GM15510 (cell line): ENCODE data around the gene NELFB.

Source experiments
- POLR2A ChIP-seq: IDR thresholded peaks from 3 replicates; pipeline ENCODE4 v1.6.1; 2011; ENCODE audit warnings: borderline replicate concordance; ENCODE audit not compliant: insufficient read length; ENCODE audit errors: extremely low read depth

NELFB gene

DNA sequence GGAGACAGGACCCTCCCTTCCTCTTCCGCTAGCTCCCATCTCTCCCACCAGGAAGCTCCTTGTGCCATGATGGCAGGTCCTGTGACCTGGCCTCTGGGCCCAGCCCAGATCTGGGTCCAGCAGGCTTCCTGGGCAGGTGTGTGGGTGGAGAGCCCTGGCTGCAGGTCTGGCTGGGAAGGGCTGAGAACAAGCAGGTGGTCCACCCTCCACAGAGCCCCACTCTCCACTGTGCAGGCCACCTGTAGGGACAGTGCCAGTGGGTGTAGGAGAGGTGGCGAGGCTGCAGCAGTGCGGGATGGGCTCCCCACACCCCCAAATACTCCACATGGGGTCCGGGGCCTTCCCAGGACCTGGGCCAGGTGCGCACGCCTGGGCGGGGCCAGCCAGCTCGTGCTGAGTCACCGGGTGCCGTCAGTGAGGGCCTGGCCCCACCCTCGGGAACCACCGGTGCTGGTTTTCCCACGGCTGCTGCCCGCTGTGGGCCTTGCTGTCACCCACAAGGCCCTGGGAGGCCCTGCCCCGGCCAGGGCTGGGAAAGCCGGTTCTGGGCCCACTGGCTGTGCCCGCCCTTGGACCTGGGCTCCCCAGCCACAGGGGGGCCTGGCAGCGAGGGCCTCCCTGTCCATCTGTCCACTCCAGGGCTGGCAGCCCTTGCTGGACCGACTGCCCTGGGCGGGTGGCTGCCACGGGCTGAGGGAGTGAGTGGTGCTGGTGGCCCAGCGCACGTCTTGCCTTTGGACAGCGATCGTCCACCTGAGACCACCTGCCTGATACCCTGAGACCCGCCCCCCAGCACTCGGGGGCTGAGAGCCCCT lies 56.3 kb downstream of the NELFB start:
- TF ChIP-seq POLR2A, result no peak

DNA sequence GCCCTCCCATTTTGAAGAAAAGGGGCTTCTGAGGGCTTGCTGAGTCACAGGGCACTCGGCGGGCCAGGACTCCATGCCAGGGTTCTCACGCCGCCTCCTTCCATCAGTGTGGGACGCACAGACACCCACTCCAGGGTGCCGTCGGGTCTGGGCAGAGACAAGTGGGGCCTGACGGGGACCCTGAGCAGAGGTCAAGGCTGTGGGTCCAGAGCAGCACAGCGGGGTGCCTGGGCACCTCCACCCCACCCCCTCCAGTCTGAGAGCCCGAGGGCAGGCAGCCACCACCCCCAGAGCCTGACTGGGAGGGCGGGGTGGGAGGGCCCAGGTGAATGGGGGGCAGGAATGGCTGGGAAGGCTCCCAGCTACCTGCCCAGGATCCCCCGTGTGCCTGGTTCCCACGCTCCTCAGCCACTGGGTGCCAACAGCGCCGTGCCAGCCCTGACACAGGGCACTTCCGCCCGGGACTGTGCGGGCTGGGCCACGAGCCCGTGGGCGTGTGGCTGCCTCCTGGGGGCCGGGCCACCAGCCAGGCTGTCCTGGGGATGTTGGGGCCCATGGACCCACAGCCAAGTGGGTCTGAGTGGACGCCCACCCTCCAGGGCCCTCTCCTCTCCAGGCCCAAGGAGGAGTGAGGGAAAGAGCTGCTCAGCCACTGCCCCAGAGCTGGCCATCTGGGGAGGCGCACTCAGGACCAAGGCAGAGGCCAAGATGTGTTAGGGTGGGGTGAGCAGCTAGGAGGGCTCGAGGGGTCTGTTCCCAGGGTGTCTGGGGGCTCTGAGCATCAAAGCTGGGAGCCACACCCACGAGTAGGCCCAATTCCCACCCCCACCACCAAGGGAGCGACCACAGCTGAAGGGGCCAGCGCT lies 57.1 kb downstream of the NELFB start:
- no peak for TF ChIP-seq POLR2A

DNA sequence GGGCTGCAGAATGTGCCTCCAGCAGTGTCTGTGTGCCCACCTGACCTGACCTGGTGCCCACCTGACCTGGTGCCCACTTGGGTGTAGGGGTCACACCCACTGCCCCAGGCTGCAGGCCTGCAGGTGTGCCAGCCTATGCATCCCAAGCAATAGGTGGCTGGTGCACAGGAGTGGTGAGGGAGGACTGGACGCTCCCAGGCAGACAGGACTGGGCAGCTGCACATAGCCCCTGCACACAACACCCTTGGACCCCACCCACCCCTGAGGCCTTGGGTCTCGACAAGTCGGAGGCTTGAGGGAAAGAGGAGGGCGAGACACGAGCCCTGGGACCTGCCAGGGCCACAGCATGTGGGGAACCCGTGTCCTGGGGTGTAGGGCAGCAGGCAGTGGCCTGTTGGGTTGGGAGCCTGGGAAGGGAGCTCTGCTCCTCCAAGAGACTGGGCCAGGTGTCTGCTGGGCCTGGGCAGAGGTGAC lies 57.8 kb downstream of the NELFB start:
- TF ChIP-seq POLR2A, result no peak

DNA sequence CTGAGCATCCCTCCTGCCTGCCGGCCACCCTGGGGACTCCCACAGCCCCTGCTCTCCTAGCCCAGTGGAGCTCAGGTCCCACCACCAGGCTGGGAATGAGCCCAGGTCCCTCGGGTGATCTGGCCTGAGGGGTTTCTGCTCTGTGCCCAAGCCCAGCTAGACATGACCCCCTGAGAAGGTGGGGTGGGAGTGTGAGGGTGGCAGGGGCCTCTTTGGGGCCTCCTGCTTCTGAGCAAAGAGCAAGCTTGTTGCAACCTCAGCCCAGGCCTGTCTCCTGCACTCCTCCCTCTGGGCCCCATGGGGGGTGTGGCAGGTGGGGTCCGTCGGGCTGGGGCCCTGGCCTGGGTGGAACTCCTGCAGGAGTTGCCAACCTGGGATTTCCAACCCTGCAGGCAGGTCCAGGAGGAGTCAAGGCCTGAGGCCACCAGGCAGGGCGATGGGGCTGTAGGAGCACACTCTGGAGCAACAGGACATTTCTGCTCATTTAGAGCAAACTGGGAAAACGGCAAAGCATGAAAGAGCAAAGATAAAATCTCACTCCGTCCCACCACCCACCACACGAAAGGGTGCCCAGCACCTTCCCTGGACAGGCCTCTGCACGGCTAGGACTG lies 58.3 kb downstream of the NELFB start:
- no peak for TF ChIP-seq POLR2A

DNA sequence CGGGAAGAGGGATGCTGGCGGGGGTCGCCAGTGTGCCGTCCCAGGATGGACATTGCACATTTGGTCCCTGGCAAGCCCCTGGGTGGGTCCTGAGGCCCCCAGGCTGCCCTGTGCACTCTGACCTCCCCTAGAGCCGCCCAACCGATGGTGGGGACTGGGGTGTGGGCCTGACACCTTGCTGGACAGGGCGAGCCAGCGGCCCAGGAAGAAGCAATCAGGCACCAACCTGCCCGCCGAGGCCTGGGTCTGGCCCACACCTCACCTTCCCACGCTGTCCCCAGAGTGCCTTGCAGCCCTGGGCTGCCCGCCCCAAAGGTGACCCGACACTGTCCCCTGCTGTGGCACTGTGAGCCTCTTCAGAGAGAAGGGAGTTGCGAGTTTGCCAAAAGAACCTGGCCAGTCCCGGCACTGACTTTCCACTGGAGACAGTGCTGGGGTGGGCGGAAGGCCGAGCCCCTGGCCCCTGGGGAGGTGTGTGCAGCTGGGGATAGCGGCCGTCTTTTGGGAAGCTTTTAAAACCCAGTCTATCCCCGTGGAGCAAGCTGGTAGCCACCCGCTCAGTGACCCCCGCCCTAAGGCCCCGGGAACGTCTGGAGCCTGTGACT lies 58.9 kb downstream of the NELFB start:
- no peak for TF ChIP-seq POLR2A

DNA sequence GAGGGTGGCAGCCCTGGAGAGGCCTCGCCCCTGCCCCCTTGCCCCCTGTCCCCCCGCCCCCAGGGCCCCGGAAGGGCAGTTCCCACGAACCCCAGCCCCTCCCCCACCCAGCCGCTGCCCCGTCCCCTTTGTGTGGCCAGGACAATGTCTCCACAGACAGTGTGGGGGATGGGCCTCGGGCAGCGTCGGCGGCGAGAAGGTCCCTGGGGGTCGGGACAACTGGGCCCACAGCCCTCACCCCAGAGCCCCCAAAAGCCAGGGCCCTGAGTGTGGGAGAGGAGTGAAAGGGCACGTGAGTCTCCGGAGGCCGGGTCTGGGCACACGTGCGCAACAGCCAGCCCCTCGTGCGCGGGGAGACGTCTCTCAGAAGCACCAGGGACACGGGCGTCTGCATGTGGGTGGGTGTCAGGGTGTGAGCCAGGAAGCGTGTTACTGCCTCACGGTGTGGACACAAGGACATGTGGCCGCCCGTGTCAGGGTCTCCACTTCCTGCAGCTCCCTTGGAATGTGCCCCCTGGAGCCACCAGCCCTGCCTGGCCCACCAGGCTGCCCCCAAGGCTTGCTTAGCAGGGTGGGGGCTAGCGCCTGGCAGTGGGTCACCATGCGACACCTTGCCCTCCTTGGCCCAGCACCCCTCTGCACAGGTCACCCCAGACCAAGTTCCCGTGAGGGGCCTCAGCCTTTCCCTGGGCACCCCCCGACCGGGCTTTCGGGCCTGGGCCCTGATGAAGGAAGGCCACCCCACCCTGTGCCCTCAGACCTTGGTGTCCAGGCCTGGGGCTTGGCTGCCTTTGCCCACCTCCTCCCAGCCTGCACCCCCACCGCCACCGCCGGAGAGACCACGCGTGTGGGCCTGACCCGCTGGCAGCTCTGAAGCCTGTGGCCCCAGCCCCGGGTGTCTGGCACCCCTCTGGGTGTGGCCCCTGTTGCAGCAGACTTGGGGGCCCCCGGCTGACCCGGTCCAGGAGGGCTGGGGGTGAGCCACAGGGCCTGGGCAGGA lies 59.7 kb downstream of the NELFB start:
- no peak for TF ChIP-seq POLR2A

DNA sequence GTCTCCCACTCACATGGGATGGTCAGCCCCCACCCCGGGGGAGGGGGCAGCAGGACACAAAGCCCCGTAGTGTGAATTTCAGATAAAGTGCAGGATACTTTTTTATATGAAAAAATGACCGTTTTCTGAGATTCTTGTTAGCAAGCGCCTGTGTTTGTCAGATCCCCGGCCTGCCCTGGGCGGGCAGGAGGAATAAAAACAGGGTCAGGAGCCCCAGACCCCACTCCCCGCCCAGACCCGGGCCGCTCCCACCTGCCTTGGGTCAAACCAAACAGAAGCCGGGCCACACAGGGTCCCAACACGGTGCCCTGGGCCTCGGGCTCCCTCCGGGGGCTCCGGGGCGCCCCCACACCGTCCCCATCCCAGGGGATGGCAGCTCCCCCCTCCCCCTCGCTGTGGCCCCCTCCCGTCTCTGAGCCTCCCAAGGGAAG lies 60.5 kb downstream of the NELFB start:
- no peak for TF ChIP-seq POLR2A

DNA sequence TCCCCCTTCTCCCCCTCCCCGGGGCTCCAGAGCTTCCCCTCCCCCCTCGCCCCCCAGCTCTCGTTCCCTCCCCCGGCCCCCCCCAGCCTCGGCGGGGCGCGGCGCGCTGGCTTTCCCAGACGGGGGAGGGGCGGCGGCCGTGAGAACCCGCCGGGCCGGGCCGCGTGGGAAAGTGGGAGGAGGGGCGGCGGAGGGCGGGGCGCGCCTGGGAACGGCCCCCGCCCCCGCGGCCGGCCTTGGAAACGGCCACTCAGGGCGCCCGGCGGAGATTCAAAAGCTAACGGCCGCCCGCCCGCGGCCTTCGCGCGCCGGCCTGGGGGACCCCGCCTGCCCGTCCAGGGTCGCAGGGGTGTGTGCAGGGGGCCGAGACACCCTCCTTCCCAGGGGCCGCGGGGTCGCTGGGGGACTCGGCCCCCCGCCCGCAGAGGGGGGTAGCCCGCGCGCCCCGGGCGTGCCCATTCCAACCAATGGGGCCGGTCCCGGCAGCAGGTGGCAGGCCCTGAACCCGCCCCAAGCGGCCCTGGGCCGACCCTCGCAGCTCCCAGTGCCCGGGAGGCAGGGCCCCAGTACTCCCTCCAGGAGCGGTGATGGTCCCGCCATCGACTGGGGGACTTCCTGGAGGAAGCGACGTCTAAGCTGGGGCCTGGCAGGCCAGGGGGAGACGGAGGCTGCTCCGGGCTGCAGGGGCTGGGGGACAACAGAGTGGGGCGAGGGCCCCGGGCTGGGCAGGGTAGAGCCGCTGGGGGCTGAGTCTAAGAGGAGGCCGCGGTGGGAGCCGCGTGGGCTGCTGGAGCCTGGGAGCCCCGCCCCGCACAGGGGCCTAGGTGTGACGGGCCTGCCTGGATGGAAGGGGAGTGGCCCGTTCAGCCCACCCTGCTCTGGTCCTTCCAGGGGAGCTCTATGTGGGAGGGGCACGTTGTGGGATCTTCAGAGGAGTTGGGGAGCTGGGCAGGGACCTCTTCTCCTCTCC lies 61.2 kb downstream of the NELFB start:
- peak; percentile 25 for TF ChIP-seq POLR2A

DNA sequence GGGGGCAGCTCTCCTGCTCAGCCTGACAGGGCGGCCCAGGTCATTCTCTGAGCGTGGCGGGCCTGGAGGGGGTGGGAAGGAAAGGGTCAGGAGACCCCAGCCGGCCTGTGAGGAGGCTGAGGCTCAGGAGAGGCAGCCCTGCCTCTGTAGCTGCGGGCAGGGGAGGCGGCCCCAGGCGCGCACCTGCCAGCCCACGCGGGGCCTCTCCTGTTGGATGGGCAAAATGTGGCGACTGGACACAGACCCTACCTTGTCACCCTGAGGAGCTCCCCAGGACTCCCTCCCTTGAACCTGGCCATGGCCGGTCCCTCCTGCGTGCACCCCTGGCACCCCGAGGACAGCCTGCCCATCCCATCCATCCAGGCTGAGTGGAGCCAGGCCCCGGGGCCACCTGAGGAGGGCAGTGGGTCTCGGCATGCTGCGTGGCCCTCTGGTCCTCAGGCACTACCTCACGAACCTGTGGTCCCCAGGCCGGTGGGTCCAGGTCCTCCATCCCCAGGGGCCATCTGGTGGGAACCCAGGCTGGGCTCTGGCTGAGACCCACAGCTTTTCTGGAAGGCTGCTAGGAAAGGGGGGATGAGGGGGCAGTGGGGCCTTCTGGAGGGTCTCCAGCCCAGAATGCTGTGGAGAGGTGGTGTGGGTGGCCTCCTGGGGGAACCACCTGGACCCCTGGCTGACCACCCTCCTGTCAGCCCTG lies 62.0 kb downstream of the NELFB start:
- TF ChIP-seq POLR2A, result no peak

DNA sequence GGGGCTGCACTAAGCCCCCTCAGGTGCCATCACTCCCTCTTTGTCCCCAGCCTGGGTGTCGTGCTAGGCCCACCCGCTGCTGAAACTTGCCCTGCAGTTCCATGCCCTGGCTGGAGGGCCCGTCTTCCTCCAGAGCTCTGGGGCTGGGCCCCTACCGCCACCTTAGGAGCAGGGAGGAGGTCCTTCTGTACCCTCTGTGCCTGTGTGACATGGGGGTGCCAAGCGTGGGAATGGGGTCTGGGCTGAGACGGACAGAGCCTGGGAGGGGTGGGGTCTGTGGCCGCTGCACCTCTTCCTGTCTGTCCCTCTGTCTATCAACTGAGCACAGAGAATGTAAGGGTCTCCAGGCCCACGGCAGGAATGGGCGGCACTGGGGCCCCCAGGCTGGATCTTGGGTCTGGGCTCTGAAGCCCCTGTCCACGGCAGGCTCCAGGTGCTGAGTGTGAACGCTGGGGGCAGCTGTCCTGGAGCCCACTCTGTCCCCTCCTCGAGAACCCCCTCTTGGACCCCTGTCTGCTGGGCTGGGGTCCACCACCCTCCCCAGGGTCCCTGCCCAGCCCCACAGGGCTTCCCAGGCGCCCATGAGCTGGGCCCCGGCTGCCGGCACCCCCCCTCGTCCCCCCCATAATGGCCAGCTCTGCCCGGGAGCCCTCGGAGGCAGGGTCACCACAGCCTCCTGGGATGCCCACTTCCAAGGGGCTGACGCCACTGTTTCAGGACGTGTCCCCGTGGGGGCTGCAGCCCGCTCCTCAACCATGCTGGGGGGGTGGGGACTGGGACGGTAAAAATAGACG lies 62.8 kb downstream of the NELFB start:
- TF ChIP-seq POLR2A, result no peak

DNA sequence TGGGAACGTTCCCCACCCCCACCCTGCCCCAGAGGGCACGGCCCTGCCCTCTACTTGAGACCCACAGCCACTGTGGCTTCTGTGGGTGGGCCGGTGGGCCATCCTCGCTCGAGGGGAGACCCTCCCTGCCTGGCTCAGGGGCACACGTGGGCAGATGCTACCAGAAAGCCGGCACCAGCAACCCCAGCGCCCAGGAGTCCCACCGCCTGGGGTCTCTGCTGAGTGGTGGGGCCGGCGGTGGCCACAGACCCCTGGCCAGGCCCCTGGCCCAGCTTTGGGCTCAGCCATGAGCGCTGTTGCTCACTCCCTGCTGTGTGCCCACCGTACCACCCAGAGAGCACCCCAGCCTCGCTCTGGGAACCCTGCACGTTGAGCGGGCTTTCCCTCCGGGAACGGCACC lies 63.5 kb downstream of the NELFB start:
- TF ChIP-seq POLR2A, result no peak
